Stimulated activated CD8-positive, alpha-beta memory T cell treated with anti-CD3 and anti-CD28 coated beads, Interleukin-2, amount 100 ng/mL, for 1 hour (primary cell): ENCODE results near the gene NUP43.
"Not testable (repeated sequence)": the region's sequence is repeated elsewhere in the genome, so short reads cannot be mapped to it uniquely, and the experiment has no call there.

Experiments
- DNase-seq, 2 donors: peaks; one replicate each; pipeline ENCODE4 v3.0.0-alpha.2; 2020; ENCODE audit warnings: low read depth in 2 of 2

Gene NUP43

GRCh38 chr6:149694921-149695320 is 51.4 kb downstream of the NUP43 start:
- no peak for DNase-seq

GRCh38 chr6:149691201-149691600 is 55.1 kb downstream of the NUP43 start:
- no peak for DNase-seq

GRCh38 chr6:149686230-149686629 is 60.1 kb downstream of the NUP43 start:
- DNase-seq: no peak

GRCh38 chr6:149683256-149683859 is 63.0 kb downstream of the NUP43 start:
- no peak for DNase-seq

- not testable (repeated sequence) for DNase-seq
Observed at GRCh38 chr6:149681845-149682244, 64.5 kb downstream of the NUP43 start.

- DNase-seq: no peak
Observed at GRCh38 chr6:149681209-149681608, 65.1 kb downstream of the NUP43 start.

- no peak for DNase-seq
Observed at GRCh38 chr6:149680503-149680902, 65.8 kb downstream of the NUP43 start.
